LNCAP (cell line): ENCODE results near the gene ARID1B.

Experiments used
- CTCF ChIP-seq: fragments of 450-650 bp; IDR thresholded peaks from 2 replicates; pipeline ENCODE4 v1.5.1; 2017; ENCODE audit warnings: mild to moderate bottlenecking

Gene ARID1B

GRCh38 chr6:157248264-157248663, 471.1 kb downstream of the ARID1B start:
- no peak for TF ChIP-seq CTCF

GRCh38 chr6:157249826-157250225, 472.6 kb downstream of the ARID1B start:
- TF ChIP-seq CTCF = no peak

- no peak for TF ChIP-seq CTCF
These were observed 474.5 kb downstream of the ARID1B start for GRCh38 chr6:157251586-157252247.

GRCh38 chr6:157253017-157253416, 475.8 kb downstream of the ARID1B start:
- TF ChIP-seq CTCF = no peak

- TF ChIP-seq CTCF = no peak
These were observed 476.5 kb downstream of the ARID1B start for GRCh38 chr6:157253699-157254098.

- no peak for TF ChIP-seq CTCF
These were observed 477.4 kb downstream of the ARID1B start for GRCh38 chr6:157254538-157254937.

- no peak for TF ChIP-seq CTCF
These were observed 477.9 kb downstream of the ARID1B start for GRCh38 chr6:157255079-157255478.

GRCh38 chr6:157258878-157259277, 481.7 kb downstream of the ARID1B start:
- TF ChIP-seq CTCF = no peak
